Endothelial cell of umbilical vein (primary cell): ENCODE results near the gene SLAIN2.

ENCODE experiments used
- CTCF ChIP-seq, 2 donors: IDR thresholded peaks; 1 replicate in 1 of 2; 2 replicates in 1 of 2; pipeline ENCODE4 v1.5.1; 2011; ENCODE audit warnings: low read length in 2 of 2, mild to moderate bottlenecking in 2 of 2, moderate library complexity in 2 of 2, control low read depth in 1 of 2, inconsistent platforms in 1 of 2, low read depth in 1 of 2; ENCODE audit not compliant: insufficient read depth in 1 of 2; ENCODE audit errors: extremely low read depth in 1 of 2
- EZH2 ChIP-seq: IDR thresholded peaks from 2 replicates; pipeline ENCODE4 v1.6.1; 2012; ENCODE audit warnings: borderline replicate concordance, low read depth, mild to moderate bottlenecking, moderate library complexity, low read length, inconsistent platforms; ENCODE audit not compliant: severe bottlenecking
- FOS ChIP-seq: IDR thresholded peaks from 2 replicates; pipeline ENCODE4 v1.6.1; 2011; ENCODE audit warnings: mild to moderate bottlenecking, low read length, moderate library complexity, borderline replicate concordance; ENCODE audit not compliant: insufficient read depth
- GATA2 ChIP-seq: IDR thresholded peaks from 2 replicates; pipeline ENCODE4 v1.7.0; 2011; ENCODE audit warnings: low read depth, mild to moderate bottlenecking, moderate library complexity, mixed read lengths, low read length; ENCODE audit not compliant: insufficient read length, insufficient read depth
- JUN ChIP-seq: IDR thresholded peaks from 2 replicates; pipeline ENCODE4 v1.6.1; 2011; ENCODE audit warnings: borderline replicate concordance, low read depth; ENCODE audit not compliant: insufficient read length, insufficient read depth
- MYC ChIP-seq: IDR thresholded peaks from one replicate; pipeline ENCODE4 v1.6.1; 2011; ENCODE audit warnings: mild to moderate bottlenecking, low read depth, low read length
- POLR2A ChIP-seq: IDR thresholded peaks from 2 replicates; pipeline ENCODE4 v1.6.1; 2012; ENCODE audit warnings: low read depth, mild to moderate bottlenecking, control low read depth, low read length
- POLR2AphosphoS5 ChIP-seq: IDR thresholded peaks from 2 replicates; pipeline ENCODE4 v1.6.1; 2012; ENCODE audit warnings: low read depth, mild to moderate bottlenecking, control low read depth, low read length, moderate library complexity; ENCODE audit not compliant: insufficient read depth
- TF ChIP-seq, protein P1 (sequence below): IDR thresholded peaks from 2 replicates; pipeline ENCODE4 v1.6.1; 2011; ENCODE audit not compliant: insufficient read depth, insufficient read length

- TF ChIP-seq EZH2 (no peak), POLR2AphosphoS5 (no peak), CTCF (IDR thresholded peaks at IDR 0.05; ENCODE audit: extremely low read depth in 1 of 2, insufficient read depth in 1 of 2, low read depth in 1 of 2, low read length in 2 of 2) (no peak), POLR2A (no peak), JUN (no peak), MYC (no peak), GATA2 (no peak), FOS (no peak)
- TF ChIP-seq, protein P1, sequence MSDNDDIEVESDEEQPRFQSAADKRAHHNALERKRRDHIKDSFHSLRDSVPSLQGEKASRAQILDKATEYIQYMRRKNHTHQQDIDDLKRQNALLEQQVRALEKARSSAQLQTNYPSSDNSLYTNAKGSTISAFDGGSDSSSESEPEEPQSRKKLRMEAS = no peak
Observed at GRCh38 chr4:48367016-48367415, 25.7 kb downstream of the SLAIN2 start.
